CD4-positive, alpha-beta T cell treated with Interleukin-21 for 1 hour (primary cell): ENCODE measurements around the gene NOS1AP.

Experiments
- DNase-seq: peaks from one replicate; pipeline ENCODE4 v3.0.0-alpha.2; 2020

The NOS1AP gene

DNA sequence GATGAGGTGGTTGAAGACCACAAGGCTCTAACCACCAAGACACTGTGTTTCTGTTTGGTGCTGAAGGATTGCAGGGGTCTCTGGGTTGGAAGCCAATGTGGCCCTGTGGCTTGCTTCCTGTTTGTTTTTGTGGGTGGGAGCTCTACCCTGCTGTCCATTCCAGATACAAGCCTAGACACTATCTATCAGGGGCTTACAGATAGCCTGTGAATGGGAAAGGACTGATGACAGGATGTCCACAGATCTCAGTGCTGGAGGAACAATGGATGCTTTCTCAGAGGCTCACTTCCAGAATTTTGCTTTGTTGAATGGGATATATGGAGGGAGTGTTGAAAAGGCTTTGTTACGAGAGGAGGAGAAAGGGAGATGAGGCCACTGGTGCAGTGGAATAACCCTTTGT is 69.7 kb downstream of the NOS1AP start:
- no peak for DNase-seq

DNA sequence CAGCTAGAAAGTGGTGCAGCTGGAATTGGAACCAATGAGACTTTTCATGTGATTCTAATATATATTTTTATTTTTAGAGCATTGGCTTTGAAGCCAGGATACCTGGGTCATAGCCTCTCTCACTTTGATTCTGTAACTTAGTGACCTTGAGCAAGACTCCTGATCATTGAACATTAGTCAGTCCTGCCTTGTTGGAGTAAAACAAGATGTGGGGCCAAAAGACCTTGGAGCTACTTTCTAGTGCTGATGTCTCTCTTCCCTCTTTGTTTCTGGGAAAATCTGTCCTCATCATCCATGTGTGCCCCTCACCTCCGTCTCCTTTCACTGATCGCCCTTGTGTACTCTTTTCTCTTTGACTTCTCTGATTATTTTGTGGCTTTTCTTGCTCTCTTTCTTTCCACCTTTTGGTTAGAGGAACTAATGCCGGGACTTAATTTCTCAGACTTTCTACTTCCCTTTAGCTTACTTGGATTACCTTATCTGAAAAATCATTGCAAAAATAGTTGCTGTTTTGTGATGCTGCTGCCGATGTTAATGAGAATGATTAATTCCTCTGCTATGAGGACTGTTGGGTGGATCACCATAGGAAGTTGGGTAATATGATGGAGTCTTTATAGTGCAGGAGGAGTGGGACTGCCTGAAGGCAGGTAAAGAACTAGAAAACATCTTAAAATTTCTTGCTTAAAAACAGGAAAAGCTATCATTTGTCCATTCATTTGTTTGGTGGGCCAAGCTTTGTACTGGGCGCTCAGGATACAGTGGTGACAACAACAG is 72.0 kb downstream of the NOS1AP start:
- DNase-seq, result no peak

DNA sequence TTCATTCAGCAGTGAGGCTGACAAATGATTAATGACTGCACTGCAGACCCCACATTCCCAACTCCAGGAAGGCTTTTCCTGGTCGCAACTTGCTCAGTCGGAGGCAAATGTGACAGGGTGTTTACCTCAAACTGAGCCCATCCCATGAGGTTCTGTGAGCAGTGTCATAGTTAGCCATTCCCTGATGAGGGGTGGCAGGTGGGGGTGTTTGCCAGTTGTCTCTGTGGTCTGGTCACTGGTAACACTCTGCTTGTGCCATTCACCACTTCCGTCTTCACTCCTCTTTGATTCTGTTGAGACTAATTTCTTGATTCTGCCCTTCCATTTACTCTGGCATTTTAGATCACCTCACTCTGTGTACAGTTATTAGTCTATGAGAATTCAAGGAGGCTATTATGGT is 73.5 kb downstream of the NOS1AP start:
- no peak for DNase-seq

DNA sequence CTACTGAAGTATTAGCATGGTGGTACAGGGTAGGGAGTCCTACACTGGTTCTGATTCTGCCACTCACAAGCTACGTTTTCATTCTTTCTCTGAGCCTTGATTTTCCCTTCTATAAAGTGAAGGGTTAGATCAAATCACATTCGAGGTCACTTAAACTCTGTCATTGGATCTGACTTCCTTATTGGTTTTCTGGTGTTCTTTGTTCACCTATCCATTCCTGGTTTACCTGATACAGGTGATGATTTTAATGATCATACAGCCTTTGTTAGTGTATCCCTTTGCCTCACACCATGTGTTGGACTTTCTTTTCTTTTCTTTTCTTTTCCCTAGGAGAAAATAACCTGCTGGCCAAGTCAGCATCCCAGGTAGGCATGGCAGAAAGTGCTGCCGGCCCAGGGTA is 74.8 kb downstream of the NOS1AP start:
- DNase-seq, result no peak

DNA sequence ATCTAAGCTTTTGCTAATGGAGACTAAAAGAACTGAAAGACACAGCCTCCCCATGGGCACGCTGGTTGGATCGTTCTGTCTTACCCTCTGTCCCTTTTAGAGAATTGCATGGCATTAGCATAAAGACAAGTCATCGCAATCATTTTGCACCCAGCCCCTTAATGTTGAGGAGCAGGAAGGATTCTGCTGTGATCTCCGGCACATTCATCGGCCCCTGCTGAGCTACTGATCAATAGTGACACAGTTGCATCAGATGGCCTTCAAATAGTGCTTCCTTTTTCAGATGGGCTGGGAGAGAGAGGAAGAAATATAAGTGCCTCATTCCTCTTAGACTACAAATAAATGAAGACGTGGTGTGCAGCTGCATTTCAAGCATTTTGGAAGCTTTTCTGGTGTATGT is 75.4 kb downstream of the NOS1AP start:
- no peak for DNase-seq

DNA sequence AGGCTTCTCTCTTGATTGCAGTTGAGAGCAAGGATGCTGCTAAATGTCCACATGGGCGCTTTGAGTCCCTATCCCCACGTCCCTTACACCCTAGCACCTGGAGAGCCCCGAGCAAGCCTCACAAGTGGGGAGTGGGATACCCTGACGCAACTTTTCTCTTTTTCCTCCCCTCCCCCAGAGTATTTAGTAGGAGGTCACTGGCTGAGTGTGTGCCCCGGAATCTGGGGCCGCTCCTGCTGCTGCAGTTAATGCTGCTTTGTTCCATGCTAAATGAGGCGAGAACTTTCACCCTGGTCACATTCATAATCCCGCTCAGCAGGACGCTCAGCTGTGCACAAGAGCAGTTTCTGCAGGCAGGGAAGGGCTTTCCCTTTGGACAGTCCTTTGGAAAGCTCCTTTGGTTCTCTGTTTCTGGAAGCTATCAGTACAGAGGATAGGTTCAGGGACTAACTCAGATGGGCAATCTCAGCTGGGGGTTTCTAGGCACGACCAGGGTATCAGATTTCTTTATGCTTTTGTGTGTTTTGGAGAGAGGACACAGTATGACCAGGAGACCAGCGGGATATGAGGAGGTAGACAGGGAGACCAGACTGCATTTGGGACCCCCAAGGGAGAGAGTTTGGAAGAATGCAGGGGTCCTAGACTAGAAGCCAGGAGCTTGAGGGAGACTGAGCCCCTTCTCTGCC is 75.9 kb downstream of the NOS1AP start:
- DNase-seq, result no peak

DNA sequence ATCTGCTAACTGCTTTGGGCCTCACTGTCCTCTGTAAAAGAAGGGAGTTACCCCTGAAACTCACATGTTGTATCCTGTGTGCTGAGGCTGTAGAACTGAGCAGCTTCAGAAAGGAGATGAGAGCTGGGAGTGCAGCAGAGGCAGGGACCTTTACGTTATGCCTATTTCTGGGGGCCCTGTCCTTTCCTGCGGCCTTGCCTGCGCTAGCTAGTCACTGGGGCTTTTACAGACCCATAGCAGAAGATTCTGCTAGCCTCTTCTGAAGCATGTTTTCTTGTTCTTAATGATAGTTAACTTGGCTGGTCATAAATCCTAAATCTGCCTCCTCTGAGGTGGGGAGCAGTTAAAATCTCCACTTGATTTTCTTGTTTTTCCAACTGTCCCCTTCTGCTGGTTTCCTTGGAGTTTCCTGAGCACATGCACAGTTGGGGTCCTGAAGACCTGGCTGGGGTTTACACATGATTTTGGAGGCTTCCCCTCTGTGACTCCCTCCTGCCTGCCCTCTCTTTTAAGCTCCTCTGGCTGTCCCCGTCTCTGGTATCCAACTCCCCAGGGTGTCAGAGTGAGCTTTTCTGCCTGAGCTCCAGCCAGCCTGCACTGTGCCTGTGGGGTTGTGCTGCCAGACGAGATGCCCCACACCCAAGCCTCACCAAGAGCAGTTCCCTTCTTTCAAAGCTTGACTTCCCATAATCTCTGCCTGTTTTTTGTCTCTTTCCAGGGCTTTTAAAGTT is 76.6 kb downstream of the NOS1AP start:
- DNase-seq, result no peak

DNA sequence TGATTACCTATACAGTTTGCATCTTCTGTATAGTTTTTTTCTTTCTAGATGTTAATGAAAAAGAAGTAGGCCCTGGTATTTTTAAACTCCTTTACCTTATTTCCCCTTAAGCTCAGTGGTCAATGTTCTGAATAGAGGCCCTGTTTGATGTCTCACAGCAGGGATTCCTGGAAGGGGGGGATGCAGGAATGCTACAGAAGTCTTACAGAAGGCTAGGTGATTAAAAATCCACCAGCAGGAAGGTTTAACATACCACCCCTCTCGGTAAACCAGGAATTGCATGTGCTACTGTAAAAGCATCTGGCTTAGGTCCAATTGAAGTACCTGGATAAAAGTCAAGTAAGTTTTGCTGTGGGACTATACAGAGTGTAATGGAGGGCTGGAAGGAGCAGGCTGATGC is 78.3 kb downstream of the NOS1AP start:
- no peak for DNase-seq

DNA sequence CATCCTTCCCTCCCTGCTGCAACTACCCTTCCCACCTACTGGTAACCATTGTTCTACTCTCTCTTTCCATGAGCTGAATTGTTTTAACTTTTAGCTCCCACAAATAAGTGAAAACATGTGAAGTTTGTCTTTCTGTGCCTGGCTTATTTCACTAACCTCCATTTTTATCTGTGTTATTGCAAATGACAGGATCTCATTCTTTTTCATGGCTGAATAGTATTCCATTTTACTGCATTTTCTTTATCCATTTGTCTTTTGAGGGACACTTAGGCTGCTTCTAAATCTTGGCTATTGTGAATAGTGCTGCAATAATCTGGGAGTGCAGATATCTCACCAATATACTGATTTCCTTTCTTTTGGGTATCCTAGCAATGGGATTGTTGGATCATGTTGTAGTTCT is 80.6 kb downstream of the NOS1AP start:
- DNase-seq, result no peak

DNA sequence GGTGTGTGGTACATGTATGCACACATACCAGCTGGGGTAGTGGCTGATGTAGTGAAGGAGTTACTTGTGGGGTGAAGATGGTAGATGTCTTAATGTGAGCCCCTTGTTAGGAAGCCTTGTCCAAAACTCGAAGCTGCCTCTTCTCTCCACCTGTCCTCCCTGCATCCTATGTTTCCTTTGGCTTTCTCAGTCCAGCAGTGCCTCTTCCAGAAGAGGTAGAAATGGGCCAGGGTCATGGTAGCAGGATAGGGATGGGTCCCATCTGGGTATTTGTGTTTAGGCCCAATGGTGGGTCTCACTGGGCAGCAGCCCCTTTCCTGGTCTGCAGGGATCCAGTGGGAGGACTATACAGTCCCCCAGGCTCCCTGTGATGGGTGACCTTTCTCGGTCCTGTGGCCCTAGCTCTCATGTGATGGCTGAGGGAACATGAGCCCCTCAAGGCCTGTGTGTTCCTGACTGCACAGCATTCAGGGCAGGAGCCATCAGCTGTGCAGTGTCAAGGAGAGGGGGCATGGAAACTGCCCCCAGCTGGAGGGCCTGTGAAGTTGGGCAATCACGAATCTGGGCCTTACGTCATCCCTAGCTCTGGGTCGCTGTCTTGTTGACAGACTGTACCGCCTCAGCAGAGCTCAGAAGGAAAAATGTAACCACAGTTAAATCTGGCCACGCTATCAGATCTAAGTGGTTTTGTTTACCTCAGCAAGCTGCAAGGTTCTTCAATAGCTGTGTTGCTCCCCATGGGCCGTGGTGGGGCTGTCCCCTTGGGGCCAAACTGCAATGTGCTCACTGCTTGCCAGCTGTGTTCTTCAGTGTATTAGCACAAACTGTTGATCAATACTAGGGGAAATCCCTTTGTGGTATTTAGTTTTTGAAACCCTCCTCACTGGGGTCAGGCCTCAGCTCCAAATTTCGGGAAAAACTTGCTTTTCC is 82.7 kb downstream of the NOS1AP start:
- DNase-seq, result no peak

DNA sequence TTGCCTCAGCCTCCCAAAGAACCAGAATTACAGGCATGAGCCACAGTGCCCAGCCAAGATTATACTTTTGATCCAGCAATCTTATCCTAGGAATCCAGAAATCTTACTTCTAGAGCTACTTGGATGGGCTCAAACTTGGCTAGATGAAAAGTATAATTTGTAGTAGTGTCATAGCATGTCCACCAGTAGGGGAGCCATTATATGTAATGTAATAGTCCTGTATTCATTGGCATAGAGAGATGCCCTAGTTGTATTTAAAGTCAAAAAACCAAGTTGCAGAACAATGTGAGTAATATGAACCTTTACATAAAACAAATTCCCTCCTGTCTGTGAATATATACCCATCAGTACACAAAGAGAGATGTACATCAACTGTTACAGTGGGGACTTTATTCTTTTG is 83.9 kb downstream of the NOS1AP start:
- DNase-seq, result no peak

DNA sequence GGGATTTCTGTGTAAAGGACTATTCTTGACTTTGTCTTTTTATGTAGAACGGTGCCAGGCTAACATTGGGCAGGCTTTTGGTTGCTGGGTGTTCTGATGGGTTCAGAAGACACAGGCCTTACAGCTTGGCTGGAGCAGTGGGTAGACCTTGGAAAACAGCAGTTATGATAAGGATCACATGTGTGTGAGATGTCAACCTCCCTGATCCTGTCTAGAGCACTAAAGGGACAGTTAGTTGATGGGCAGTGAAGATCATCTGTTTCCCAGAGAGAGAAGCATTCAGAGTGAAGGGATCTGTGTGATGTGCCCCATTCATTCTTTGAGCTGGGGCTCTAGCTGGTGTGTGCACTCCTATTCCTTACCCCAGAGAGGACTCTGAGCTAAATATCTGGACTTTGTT is 88.0 kb downstream of the NOS1AP start:
- DNase-seq, result no peak

DNA sequence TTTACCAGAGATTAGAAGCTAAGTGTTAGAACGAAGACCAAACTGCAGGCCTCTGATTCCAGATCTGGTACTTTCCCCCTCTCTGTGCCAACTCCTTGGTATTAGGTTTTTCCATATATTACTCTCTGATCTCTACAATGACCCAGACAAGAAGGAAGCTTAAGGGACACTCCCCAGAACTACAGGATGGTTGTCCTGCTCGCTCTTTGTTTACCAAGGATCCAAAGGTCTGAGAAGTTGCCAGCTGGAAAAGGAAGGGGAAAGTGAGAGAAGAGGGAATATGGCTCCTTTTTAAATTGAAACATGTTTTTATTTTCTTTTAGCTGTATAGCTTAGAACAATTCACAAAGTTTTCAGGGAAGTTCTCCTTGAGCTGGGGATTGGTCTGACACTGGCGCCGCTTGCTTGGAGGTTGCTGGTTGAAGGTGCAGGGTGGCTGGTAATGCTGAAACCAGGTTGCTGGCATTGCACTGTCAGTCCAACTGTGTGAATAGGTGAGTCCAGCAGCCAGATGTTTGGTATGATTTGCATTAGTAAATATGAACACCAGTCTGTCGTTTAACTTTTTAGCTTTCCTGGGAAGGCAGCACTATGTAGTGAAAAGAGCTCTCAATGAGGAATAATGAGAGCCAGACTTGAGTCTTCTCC is 89.3 kb downstream of the NOS1AP start:
- no peak for DNase-seq

DNA sequence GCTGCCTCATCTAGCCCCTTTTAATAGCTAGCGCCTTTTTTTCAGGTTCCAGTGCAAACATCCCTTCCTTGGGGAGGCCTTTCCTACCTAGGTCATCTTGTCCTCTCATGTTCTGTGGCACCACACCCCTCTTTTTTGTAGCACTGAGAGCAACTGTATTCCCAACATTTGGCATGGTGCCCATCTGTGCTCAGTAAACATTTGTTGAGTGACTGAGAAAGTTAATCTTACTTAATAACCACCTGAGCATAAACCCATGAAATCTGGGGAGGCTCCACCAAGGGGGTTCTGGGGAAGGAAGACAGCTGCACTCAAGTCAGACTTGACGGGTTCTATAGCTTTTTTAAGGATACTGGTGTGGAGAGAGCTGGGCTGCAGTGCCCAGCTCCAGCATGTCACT is 90.0 kb downstream of the NOS1AP start:
- no peak for DNase-seq

DNA sequence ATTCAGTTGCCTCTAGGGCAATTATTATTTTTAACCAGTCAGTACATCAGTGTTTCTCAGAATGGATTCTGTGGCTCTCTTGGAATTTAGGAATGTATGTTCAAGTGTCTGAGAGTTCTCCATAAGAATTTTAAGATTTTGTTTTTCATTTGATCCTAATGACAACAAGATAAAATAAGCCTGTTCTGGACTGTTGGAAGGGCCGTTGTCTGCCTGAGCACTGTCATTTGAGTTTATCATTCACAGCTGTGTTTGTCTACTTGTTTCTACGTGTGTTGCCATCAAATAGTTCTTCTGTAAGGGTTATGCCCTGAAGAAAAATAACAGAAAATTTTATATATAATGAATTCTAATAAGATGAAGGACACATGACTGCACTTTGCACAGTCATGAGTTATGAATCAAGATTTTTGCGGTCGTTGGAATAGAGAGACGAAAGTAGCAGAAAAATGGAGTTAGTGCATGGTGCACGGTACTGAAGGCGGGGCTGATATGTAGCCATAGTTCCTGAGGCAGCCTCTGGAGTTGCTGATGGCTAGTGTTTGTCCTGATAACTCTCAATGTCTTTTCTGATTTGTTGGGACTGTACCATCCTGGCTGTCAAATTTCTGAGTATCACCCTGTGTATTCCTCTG is 92.5 kb downstream of the NOS1AP start:
- DNase-seq, result no peak

DNA sequence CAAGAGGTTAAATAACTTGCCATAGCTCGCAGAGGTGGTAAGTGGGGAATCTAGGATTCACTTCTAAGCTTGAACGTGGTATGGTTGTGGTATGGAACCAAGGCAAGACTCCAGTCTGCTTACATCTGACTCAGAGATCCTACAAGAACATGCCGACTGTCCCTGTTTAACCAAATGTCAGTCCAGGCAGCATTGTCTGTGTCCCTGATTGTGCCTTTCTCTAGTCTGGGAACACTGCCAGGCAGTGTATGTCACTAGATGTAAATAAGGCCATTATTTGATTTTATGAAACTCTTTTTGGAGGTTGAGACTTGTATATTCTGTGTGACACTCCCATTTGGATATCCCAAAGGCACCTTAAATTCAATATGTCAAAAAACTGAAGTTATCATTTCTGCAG is 96.0 kb downstream of the NOS1AP start:
- DNase-seq, result no peak

DNA sequence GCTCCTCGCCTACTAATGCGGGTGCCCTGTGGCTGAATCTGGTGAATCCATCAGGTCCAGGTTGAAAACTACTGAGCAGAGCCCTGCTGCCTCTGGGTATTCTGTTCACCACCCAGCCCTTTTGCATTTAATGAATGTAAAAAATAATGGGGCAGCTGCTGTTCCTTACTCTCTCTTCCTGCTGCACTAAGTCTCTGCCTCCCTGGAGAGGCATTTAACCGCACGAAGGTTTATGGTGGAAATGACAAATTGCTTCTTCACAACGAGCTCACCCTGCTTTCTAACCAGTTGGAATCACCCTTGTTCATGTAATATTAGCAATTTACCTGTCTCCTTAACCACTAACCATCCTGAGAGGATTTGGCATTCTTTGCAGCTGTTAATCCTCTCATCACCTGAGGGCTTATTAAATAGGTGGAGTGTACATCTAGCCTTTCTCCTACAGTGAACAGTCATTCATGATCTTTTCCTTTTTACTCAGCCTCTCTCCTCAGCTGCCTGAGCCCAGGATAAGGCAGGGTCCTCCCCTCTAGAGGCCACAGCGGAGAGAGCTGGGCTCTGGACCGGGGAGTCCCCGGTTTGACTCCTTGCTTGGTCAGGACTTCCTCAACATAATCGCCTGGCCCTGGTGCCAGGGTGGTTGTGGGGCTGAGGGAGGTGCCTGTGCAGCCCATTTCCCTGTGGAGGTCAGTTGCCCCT is 97.6 kb downstream of the NOS1AP start:
- DNase-seq, result no peak

DNA sequence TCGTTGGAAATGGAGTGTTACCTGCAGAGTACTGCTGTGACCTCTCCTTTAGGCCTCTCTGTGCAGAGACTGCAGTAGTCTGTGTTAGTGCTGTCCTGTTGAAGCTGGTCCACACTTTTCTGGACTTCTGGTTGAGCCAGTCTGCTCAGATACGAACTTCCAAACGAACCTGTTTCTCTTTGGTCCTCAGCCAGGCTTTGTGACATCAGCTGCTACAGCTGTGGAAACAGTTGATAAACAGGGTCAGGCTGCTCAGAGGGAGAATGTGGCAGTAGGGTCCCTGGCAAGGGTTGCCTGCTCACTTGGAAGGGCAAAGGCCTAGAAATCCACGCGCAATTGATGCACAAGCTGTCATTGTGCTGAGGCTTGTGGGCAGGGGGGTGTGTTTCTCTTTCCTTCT is 98.8 kb downstream of the NOS1AP start:
- no peak for DNase-seq

DNA sequence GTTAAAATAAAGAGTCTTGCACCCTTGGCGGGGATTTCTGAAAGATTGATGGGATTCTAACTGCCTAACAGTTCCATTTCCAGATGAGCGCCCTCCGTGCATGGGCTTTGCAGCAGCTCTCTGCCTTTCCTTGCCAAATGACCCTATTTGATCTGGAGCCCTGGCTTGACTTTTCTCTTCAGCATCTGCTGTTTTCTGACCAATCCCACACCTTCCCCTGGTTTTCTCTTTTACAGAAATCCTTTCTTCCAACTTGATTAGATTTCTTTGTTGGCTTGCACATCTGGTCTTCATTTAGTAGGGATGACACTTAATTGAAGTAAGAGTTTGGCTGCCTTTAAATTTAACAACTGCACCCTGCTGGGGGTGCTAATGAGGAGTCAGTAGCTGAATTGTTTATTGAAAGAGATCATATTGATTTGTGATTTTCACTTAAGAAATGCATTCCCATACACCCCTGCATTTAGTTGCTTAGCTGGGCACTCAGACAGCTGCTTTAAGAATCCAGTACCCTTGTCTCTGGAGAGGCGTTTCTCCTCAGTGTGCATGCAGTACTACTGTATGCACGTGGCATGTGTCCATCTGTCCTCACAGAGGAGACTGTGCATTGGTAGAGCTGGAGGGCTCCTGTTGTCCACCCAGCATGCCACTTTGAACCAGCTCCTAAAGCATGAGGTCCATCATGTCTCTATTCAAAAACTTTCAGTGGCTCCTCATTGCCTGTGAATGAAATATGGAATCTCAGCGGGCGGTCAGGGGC is 99.7 kb downstream of the NOS1AP start:
- no peak for DNase-seq

DNA sequence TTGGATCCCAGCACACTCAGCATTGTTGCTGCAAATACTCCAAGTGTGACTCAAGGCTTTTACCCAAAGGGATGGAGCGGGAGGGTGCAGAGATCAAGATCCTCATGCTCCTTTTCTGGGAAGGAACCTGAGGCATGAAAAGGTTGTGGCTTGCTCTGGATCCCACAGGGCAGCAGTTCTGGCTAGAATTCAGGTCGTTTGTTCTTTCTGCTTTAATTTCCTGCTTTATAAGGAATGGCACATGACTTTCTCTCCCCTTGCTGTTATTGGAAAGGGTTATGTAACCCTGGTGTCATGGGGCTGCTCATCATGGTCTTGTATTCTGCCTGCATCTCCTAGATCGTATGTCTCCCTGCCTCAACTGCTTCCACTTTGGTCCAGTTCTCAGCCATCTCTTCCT is 101.6 kb downstream of the NOS1AP start:
- DNase-seq, result no peak
